ENCODE results near the gene GMNC. TPM values are rescaled to one million over a fixed set of nuclear protein-coding genes. Genes with fewer than 3 reads are reported as not detected.
"Not testable (repeated sequence)": the region's sequence is repeated elsewhere in the genome, so short reads cannot be mapped to it uniquely, and the experiment has no call there.

Gene GMNC
- total RNA-seq, 1 donor from 2014 or later, result not detected

GRCh38 chr3:190877925-190878324 lies 15.4 kb upstream of the GMNC start:
- Histone ChIP-seq H3K27ac (no peak overlapping the region), H3K4me3 (no peak overlapping the region), H3K36me3 (no peaks in the 10 kb centered on the region), H2AFZ (replicated peaks) (no peak overlapping the region), H3K4me2 (no peak overlapping the region), H3K4me1 (no peaks in the 10 kb centered on the region), H4K20me1 (ENCODE audit: low read depth) (no peaks in the 10 kb centered on the region), H3K9ac (no peak overlapping the region), H3F3A (ENCODE audit: low read depth) (no peaks in the 10 kb centered on the region), H3K79me2 (ENCODE audit: low read depth) (no peaks in the 10 kb centered on the region), H3K9me3 (ENCODE audit: low read depth) (no peaks in the 10 kb centered on the region), H3K27me3 (no peaks in the 10 kb centered on the region)
- peaks cover 3% of the 10 kb centered on the region for H3K27me3 Mint-ChIP-seq (ENCODE audit: insufficient read depth, low read depth)
- H3K4me1 Mint-ChIP-seq, result no peaks in the 10 kb centered on the region
- TF ChIP-seq EZH2phosphoT487 (IDR thresholded peaks at IDR 0.05), result no peak
- peak; percentile 43 for TF ChIP-seq CTCF (IDR thresholded peaks at IDR 0.05)
- no peak overlapping the region for H3K27ac Mint-ChIP-seq
- H3K36me3 Mint-ChIP-seq, result no peaks in the 10 kb centered on the region
- DNase-seq (ENCODE audit: low spot score), result no peak
- H3K4me3 Mint-ChIP-seq, result no peak overlapping the region
- peaks cover 3% of the 10 kb centered on the region for H3K9me3 Mint-ChIP-seq

GRCh38 chr3:190876433-190876832 lies 13.9 kb upstream of the GMNC start:
- H3K27me3 ChIP-seq; H3K27me3 Mint-ChIP-seq (ENCODE audit: insufficient read depth, low read depth); H3K4me2 ChIP-seq; H3K79me2 ChIP-seq (ENCODE audit: low read depth); H3K4me1 Mint-ChIP-seq; H3K9ac ChIP-seq; H3K27ac ChIP-seq; H3K36me3 ChIP-seq; H4K20me1 ChIP-seq (ENCODE audit: low read depth); H2AFZ ChIP-seq (replicated peaks); DNase-seq (ENCODE audit: low spot score); H3K4me3 ChIP-seq; H3K9me3 ChIP-seq (ENCODE audit: low read depth); H3F3A ChIP-seq (ENCODE audit: low read depth); H3K9me3 Mint-ChIP-seq; H3K4me1 ChIP-seq; H3K27ac Mint-ChIP-seq; H3K4me3 Mint-ChIP-seq; H3K36me3 Mint-ChIP-seq: not testable (repeated sequence)

GRCh38 chr3:190875061-190875460 lies 12.6 kb upstream of the GMNC start:
- not testable (repeated sequence) for H3K9me3 ChIP-seq (ENCODE audit: low read depth); H3K36me3 Mint-ChIP-seq; DNase-seq (ENCODE audit: low spot score); H4K20me1 ChIP-seq (ENCODE audit: low read depth); H2AFZ ChIP-seq (replicated peaks); H3K79me2 ChIP-seq (ENCODE audit: low read depth); H3K27me3 Mint-ChIP-seq (ENCODE audit: insufficient read depth, low read depth); H3K27ac Mint-ChIP-seq; H3K9me3 Mint-ChIP-seq; H3K4me1 ChIP-seq; H3K27me3 ChIP-seq; H3K4me1 Mint-ChIP-seq; H3K4me3 Mint-ChIP-seq; H3K36me3 ChIP-seq; H3K4me2 ChIP-seq; H3K4me3 ChIP-seq; H3K27ac ChIP-seq; H3K9ac ChIP-seq; H3F3A ChIP-seq (ENCODE audit: low read depth)

GRCh38 chr3:190870127-190870526 lies 7.6 kb upstream of the GMNC start:
- Mint-ChIP-seq H3K27ac (no peak overlapping the region), H3K4me3 (no peak overlapping the region), H3K9me3 (no peaks in the 10 kb centered on the region), H3K36me3 (no peaks in the 10 kb centered on the region), H3K27me3 (ENCODE audit: insufficient read depth, low read depth) (peaks cover 3% of the 10 kb centered on the region), H3K4me1 (no peaks in the 10 kb centered on the region)
- Histone ChIP-seq H3K4me3 (no peak overlapping the region), H3K79me2 (ENCODE audit: low read depth) (no peaks in the 10 kb centered on the region), H2AFZ (replicated peaks) (no peak overlapping the region), H3K27me3 (peaks cover 14% of the 10 kb centered on the region), H3F3A (ENCODE audit: low read depth) (no peaks in the 10 kb centered on the region), H3K4me1 (no peaks in the 10 kb centered on the region), H3K9me3 (ENCODE audit: low read depth) (no peaks in the 10 kb centered on the region), H4K20me1 (ENCODE audit: low read depth) (no peaks in the 10 kb centered on the region), H3K9ac (no peak overlapping the region), H3K27ac (no peak overlapping the region), H3K4me2 (no peak overlapping the region), H3K36me3 (no peaks in the 10 kb centered on the region)
- no peak for DNase-seq (ENCODE audit: low spot score)
- TF ChIP-seq EZH2phosphoT487 (IDR thresholded peaks at IDR 0.05) (no peak), CTCF (IDR thresholded peaks at IDR 0.05) (no peak), EZH2 (IDR thresholded peaks at IDR 0.05) (no peak)

Measured in neural progenitor cell (in vitro differentiated cells).